ENCODE results near the gene ADAP1.
A peak's percentile ranks its signal among the peaks of the same experiment; 100 is the strongest.
"Not testable (repeated sequence)": the region's sequence is repeated elsewhere in the genome, so short reads cannot be mapped to it uniquely, and the experiment has no call there.

ADAP1 gene

GRCh38 chr7:875476-876076 lies 78.9 kb downstream of the ADAP1 start:
- no peak for DNase-seq

- peak; percentile 73 for DNase-seq
Measured at GRCh38 chr7:875051-875450, 79.4 kb downstream of the ADAP1 start.

- no peak for DNase-seq
Measured at GRCh38 chr7:874031-874749, 80.3 kb downstream of the ADAP1 start.

GRCh38 chr7:873367-874002 lies 81.0 kb downstream of the ADAP1 start:
- DNase-seq: peak; percentile 34

GRCh38 chr7:872685-873084 lies 81.8 kb downstream of the ADAP1 start:
- not testable (repeated sequence) for DNase-seq

GRCh38 chr7:871900-872537 lies 82.5 kb downstream of the ADAP1 start:
- no peak for DNase-seq

- no peak for DNase-seq
Measured at GRCh38 chr7:869348-869747, 85.1 kb downstream of the ADAP1 start.

GRCh38 chr7:868189-868486 lies 86.3 kb downstream of the ADAP1 start:
- DNase-seq: no peak

- no peak for DNase-seq
Measured at GRCh38 chr7:867406-868188, 86.9 kb downstream of the ADAP1 start.

GRCh38 chr7:867001-867405 lies 87.5 kb downstream of the ADAP1 start:
- DNase-seq: no peak

GRCh38 chr7:865921-866320 lies 88.6 kb downstream of the ADAP1 start:
- no peak for DNase-seq

- DNase-seq: no peak
Measured at GRCh38 chr7:863106-863505, 91.4 kb downstream of the ADAP1 start.

- DNase-seq: no peak
Measured at GRCh38 chr7:862157-862556, 92.3 kb downstream of the ADAP1 start.

GRCh38 chr7:861222-861621 lies 93.3 kb downstream of the ADAP1 start:
- no peak for DNase-seq

- no peak for DNase-seq
Measured at GRCh38 chr7:860149-860548, 94.3 kb downstream of the ADAP1 start.

GRCh38 chr7:859359-860030 lies 95.0 kb downstream of the ADAP1 start:
- no peak for DNase-seq

- DNase-seq: no peak
Measured at GRCh38 chr7:857661-858060, 96.8 kb downstream of the ADAP1 start.

- DNase-seq: no peak
Measured at GRCh38 chr7:856444-857095, 97.9 kb downstream of the ADAP1 start.

GRCh38 chr7:855686-856369 lies 98.7 kb downstream of the ADAP1 start:
- no peak for DNase-seq

- no peak for DNase-seq
Measured at GRCh38 chr7:854118-854775, 100.2 kb downstream of the ADAP1 start.

Measured in NCI-H1417 treated with DMSO at 0.1 percent for 48 hours (cell line).